SU-DHL-6 (cell line): ENCODE results near the gene IQCF6.

Source experiments
- H2AFZ ChIP-seq: fragments of 200-600 bp; sonication (generic); 2 replicates; pipeline ENCODE4 v1.6.1; 2014; ENCODE audit warnings: low read depth, mild to moderate bottlenecking, moderate library complexity, mixed read lengths, antibody characterized with exemption, low read length; ENCODE audit not compliant: severe bottlenecking
- H3F3A ChIP-seq: fragments of 200-600 bp; shearing (Covaris generic); 2 replicates; pipeline ENCODE4 v1.6.0; 2016; ENCODE audit warnings: antibody characterized with exemption, mild to moderate bottlenecking; ENCODE audit not compliant: insufficient read depth
- H3K27ac ChIP-seq: fragments of 200-600 bp; sonication (generic); 2 replicates; pipeline ENCODE4 v1.5.1; 2016; ENCODE audit warnings: low read depth, mild to moderate bottlenecking, low read length, moderate library complexity, mixed read lengths
- H3K27me3 ChIP-seq: fragments of 200-600 bp; sonication (generic), shearing (Covaris generic); 2 replicates; pipeline ENCODE4 v1.6.0; 2014; ENCODE audit warnings: mild to moderate bottlenecking, low read length
- H3K36me3 ChIP-seq: fragments of 200-600 bp; sonication (generic); 2 replicates; pipeline ENCODE4 v1.6.1; 2014; ENCODE audit warnings: mild to moderate bottlenecking, low read length, mixed read lengths
- H3K4me2 ChIP-seq: fragments of 300-600, 200-600 bp; shearing (Covaris generic), sonication (generic); 2 replicates; pipeline ENCODE4 v1.6.0; 2014; ENCODE audit warnings: low read length, low read depth, mild to moderate bottlenecking; ENCODE audit not compliant: poor library complexity, severe bottlenecking
- H3K4me3 ChIP-seq: fragments of 200-600 bp; sonication (generic); 2 replicates; pipeline ENCODE4 v1.5.1; 2014; ENCODE audit warnings: antibody characterized with exemption, low read length, mild to moderate bottlenecking, mixed read lengths; ENCODE audit not compliant: insufficient read depth, poor library complexity, severe bottlenecking
- H3K79me2 ChIP-seq: fragments of 200-600 bp; sonication (generic); 2 replicates; pipeline ENCODE4 v1.6.1; 2014; ENCODE audit warnings: mild to moderate bottlenecking, low read length, moderate library complexity; ENCODE audit not compliant: insufficient read depth
- H3K9ac ChIP-seq: fragments of 200-600 bp; sonication (generic); 2 replicates; pipeline ENCODE4 v1.7.0; 2014; ENCODE audit warnings: mild to moderate bottlenecking, low read length
- H3K9me2 ChIP-seq: fragments of 200-600 bp; sonication (generic); replicated peaks from 2 replicates; pipeline ENCODE4 v1.6.1; 2014; ENCODE audit warnings: low read length; ENCODE audit not compliant: insufficient read depth
- H3K9me3 ChIP-seq: fragments of 200-600 bp; sonication (generic); 2 replicates; pipeline ENCODE4 v1.6.1; 2014; ENCODE audit warnings: low read length, mixed read lengths; ENCODE audit not compliant: insufficient read depth
- H4K20me1 ChIP-seq: fragments of 200-600 bp; sonication (generic); 2 replicates; pipeline ENCODE4 v1.6.1; 2014; ENCODE audit warnings: low read depth, mild to moderate bottlenecking, antibody characterized with exemption, low read length, moderate library complexity, mixed read lengths
- EZH2phosphoT487 ChIP-seq: fragments of 200-600 bp; sonication (generic), shearing (Covaris generic); conservative IDR thresholded peaks from 2 replicates; pipeline ENCODE4 v1.6.1; 2018; ENCODE audit warnings: mild to moderate bottlenecking, antibody characterized with exemption, low read length, moderate library complexity, mixed read lengths
- TF ChIP-seq, protein P1 (sequence below): fragments of 200-600 bp; sonication (generic); IDR thresholded peaks from one replicate; pipeline ENCODE4 v1.5.1; 2017; ENCODE audit warnings: antibody characterized with exemption, mild to moderate bottlenecking, low read length, moderate library complexity; ENCODE audit not compliant: insufficient read depth, poor library complexity, severe bottlenecking

The IQCF6 gene

DNA sequence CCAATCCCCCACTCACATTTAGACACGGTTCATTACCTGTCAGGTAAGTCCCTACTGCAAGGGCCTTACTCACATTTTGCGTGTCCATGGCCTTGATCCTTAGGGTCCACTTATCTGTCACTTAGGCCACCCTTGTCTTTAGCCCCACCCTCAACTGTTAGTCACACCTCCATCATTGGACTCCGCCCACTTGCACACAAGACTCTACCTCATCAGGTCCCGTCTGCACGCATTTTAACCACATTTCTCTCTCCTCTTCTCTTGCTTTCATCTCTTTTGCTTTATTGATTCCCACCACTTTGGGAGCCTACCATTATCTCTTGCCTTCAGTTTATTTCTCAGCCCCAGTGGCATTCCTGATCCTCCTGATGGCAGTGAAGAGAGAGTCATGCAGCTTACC is at the start of gene IQCF6:
Gene IQCF6, minus strand, starts transcription at position 101 of the 400 bp plus-strand sequence. Its CDS starts 13 bp downstream, at position 88.
- Histone ChIP-seq H3K9me2 (no peaks in the 10 kb centered on the region), H3K9me3 (no peaks in the 10 kb centered on the region), H3K79me2 (no peaks in the 10 kb centered on the region), H3K27me3 (no peaks in the 10 kb centered on the region), H2AFZ (no peak within 1 kb of the TSS), H4K20me1 (no peaks in the 10 kb centered on the region), H3K4me2 (no peak within 1 kb of the TSS), H3K36me3 (no peaks in the 10 kb centered on the region), H3K4me3 (no peak within 1 kb of the TSS), H3K27ac (no peak within 1 kb of the TSS), H3K9ac (no peak within 1 kb of the TSS), H3F3A (no peaks in the 10 kb centered on the region)
- no peak for TF ChIP-seq EZH2phosphoT487
- TF ChIP-seq, protein P1, sequence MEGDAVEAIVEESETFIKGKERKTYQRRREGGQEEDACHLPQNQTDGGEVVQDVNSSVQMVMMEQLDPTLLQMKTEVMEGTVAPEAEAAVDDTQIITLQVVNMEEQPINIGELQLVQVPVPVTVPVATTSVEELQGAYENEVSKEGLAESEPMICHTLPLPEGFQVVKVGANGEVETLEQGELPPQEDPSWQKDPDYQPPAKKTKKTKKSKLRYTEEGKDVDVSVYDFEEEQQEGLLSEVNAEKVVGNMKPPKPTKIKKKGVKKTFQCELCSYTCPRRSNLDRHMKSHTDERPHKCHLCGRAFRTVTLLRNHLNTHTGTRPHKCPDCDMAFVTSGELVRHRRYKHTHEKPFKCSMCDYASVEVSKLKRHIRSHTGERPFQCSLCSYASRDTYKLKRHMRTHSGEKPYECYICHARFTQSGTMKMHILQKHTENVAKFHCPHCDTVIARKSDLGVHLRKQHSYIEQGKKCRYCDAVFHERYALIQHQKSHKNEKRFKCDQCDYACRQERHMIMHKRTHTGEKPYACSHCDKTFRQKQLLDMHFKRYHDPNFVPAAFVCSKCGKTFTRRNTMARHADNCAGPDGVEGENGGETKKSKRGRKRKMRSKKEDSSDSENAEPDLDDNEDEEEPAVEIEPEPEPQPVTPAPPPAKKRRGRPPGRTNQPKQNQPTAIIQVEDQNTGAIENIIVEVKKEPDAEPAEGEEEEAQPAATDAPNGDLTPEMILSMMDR, result no peak

DNA sequence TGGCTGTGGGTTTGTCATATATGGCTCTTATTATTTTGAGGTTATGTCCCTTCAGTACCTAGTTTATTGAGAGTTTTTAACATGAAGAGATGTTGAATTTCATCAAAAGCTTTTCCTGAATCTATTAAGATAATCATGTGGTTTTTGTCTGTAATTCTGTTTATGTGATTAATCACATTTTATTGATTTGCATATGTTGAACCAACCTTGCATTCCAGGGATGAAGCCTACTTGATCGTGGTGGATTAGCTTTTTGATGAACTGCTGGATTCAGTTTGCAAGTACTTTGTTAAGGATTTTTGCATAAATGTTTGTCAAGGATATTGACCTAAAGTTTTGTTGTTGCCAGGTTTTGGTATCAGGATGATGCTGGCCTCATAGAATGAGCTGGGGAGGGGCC is 49.3 kb upstream of the IQCF6 start:
- no peaks in the 10 kb centered on the region for H3F3A ChIP-seq
- H3K27ac ChIP-seq, result no peak overlapping the region
- H3K9me2 ChIP-seq, result no peaks in the 10 kb centered on the region
- no peaks in the 10 kb centered on the region for H3K79me2 ChIP-seq
- no peaks in the 10 kb centered on the region for H3K36me3 ChIP-seq
- no peaks in the 10 kb centered on the region; the same call in 1 of the 2 replicates for H3K9me3 ChIP-seq
- no peak overlapping the region for H3K4me2 ChIP-seq
- no peak overlapping the region for H3K4me3 ChIP-seq
- TF ChIP-seq, protein P1, result no peak
- TF ChIP-seq EZH2phosphoT487, result no peak
- no peak overlapping the region for H2AFZ ChIP-seq
- no peaks in the 10 kb centered on the region for H3K27me3 ChIP-seq
- H3K9ac ChIP-seq, result no peak overlapping the region
- H4K20me1 ChIP-seq, result no peaks in the 10 kb centered on the region

DNA sequence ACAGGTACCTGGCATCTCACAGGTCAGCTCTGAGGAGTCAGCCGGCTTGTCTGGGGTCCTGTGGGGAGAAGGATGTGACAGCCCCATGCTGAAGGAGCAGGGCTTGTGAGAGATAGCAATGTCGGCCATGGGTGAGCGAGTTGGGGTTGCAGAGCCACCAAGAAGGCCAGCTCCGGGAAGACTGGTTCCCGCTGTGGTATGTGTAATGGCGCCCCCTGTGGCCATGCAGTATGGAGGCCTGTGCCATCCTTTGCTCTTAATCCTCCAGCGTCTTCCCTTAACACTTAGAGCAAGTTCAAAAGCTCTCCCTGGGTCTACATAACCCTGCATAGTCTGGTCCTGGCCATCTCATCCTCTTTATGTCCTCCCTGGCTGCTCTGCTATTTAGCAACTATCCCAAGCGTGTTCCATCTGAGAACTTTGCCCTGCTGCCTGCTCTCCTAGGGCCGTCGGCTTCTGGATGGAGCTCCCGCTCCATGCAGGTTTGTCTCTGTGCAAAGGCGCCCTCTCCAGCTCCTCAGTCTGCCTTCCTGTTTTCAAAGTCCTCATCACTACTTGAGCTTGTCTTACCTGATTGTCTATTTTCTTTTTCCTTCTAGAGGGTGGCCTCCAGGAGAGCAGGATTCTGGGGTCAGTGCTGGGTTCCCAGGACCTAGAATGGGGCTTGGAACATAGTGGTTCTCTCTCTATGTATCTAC is 40.8 kb upstream of the IQCF6 start:
- H3F3A ChIP-seq, result no peaks in the 10 kb centered on the region
- no peak overlapping the region for H2AFZ ChIP-seq
- no peak overlapping the region for H3K4me3 ChIP-seq
- no peaks in the 10 kb centered on the region for H3K79me2 ChIP-seq
- H3K9me2 ChIP-seq, result no peaks in the 10 kb centered on the region
- H3K4me2 ChIP-seq, result no peak overlapping the region
- H4K20me1 ChIP-seq, result no peaks in the 10 kb centered on the region
- H3K27ac ChIP-seq, result no peak overlapping the region
- H3K9me3 ChIP-seq, result no peaks in the 10 kb centered on the region
- H3K27me3 ChIP-seq, result peaks cover 3% of the 10 kb centered on the region; the same call in 1 of the 2 replicates
- no peaks in the 10 kb centered on the region for H3K36me3 ChIP-seq
- H3K9ac ChIP-seq, result no peak overlapping the region
- TF ChIP-seq EZH2phosphoT487, result no peak
- TF ChIP-seq, protein P1, result peak; percentile 10
